ENCODE data around the gene KIF4A.

Gene KIF4A

DNA sequence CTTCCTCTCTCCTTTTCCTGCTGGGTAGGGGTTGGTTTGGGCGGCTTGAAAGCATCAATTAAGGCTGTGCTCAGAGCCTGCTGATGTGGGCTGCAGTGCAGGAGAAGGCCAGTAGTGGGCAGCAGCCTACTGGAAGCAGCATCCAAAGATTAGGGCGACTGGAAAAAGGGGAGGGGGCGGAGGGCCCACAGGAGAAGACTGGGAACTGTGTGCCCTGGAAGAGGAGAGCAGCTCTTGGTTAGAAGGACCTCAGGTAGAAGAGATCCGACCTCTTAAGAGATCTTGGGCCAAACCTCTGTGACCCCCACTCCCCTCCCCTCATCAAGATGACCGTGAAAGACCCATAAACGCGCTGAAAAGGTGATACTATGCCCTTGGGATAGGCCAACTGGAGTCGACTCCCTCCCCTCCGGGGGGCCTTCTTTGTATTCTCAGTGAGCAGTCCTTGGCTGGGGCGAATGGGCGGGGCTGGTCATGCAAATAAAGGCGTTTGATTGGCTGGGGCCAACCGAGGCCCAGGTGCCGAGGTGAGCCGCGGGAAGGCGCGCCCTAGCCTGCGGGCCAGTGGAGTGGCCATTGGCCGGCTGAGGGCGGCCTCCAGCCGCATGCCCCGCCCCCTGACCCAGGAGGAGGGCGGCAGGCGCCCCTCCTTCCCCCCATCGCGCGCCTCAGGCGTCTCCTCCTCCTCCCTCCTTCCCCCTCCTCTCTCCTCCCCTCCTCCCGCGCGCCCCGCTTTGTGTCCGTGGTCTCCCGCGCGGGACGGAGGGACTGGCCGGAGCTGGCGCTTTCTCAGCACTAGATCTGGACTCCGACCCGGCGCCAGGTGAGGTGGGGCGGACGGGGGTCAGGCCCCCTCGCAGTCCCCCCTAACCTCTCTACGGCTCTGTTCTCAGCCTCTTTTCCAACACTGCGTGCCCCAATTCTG is 164.8 kb downstream of the KIF4A start:
- TF ChIP-seq, protein P1, sequence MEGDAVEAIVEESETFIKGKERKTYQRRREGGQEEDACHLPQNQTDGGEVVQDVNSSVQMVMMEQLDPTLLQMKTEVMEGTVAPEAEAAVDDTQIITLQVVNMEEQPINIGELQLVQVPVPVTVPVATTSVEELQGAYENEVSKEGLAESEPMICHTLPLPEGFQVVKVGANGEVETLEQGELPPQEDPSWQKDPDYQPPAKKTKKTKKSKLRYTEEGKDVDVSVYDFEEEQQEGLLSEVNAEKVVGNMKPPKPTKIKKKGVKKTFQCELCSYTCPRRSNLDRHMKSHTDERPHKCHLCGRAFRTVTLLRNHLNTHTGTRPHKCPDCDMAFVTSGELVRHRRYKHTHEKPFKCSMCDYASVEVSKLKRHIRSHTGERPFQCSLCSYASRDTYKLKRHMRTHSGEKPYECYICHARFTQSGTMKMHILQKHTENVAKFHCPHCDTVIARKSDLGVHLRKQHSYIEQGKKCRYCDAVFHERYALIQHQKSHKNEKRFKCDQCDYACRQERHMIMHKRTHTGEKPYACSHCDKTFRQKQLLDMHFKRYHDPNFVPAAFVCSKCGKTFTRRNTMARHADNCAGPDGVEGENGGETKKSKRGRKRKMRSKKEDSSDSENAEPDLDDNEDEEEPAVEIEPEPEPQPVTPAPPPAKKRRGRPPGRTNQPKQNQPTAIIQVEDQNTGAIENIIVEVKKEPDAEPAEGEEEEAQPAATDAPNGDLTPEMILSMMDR (IDR thresholded peaks at IDR 0.05) = peak; percentile 78
- TF ChIP-seq ZFX (IDR thresholded peaks at IDR 0.05; ENCODE audit: borderline replicate concordance) = no peak
- H3K27ac ChIP-seq = peak overlapping the region; percentile 82

DNA sequence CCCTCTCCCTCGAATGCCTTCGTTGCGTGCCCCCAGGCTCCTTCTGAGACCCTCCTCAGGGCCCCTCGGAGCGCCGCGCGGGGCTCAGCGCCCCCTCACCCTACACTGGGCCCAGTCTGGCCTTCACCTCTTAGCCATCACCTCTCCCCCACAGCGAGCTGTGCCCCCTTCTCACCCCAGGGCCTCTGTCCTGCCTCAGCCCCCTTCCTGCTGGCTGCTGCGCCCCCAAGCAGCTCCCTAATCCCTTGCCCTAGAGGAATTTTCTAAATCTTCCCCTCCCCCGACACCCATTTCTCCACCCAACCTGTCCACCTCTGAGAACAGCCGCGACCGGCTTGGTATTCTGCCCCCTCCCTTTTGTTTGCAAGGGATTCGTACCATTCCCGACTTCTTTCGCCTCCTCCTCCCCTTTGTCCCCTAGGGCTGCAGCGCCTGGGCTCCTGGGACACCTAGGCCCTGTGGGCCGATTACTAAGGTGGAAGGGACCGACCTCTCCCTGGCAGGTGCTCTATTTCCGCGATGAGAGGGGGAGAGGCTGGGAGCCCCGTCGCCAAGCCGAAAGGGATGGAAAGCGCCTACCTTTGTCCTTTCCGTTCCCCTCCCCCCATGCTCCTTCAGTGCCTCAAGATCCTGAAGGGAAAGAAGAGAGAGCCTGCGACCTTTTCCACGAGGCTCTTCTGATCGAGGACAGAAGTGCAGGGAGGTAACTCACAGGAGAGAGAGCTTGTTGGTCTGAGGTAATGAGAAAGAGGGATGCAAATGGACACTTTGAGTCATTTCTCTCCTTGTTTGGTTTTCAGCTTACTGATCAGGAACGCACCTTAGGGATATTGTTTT is 165.7 kb downstream of the KIF4A start:
- H3K27ac ChIP-seq = peak overlapping the region; percentile 82
- TF ChIP-seq, protein P1 (IDR thresholded peaks at IDR 0.05) = no peak
- no peak for TF ChIP-seq ZFX (IDR thresholded peaks at IDR 0.05; ENCODE audit: borderline replicate concordance)

DNA sequence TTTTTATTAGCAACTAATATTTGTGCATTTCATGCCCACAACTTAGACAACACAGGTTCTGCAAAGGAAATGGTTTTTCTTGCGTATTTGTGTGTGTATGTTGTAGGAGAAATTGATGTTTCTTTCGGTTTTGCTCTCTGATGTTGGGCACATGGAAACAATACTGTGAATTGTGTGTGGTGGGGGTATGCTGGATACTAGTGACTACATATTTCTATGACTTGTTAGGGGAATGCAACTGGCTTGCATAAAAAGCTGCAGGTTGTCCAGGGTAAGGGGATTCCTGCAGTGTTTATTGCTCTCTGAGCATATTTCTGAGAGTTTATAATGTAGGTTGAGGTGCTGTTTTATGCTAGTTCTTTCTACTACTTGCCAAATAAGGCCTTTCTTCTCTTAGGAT is 166.4 kb downstream of the KIF4A start:
- peak overlapping the region; percentile 82 for H3K27ac ChIP-seq

DNA sequence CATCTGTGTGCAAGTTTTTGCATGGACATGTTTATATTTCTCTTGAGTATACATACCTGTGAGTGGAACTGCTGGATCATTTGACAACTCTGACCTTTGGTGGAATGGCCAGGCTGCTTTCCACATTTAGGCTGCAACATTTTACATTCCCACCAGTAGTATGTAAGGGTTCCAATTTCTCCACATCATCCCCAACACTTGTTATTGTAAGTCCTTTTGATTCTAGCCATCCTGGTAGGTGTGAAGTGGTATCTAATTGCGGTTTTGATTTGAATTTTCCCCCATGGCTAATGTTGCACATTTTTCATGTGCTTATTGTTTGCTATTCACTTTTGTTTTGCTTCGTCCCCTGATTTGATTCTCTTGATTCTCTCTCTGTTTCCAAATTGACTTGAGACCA is 171.1 kb downstream of the KIF4A start:
- no peak for TF ChIP-seq ZFX (IDR thresholded peaks at IDR 0.05; ENCODE audit: borderline replicate concordance)
- TF ChIP-seq, protein P1 (IDR thresholded peaks at IDR 0.05) = no peak
- H3K27ac ChIP-seq = no peak overlapping the region

More for the DNA sequence above, 166.4 kb downstream of the KIF4A start:
- no peak for TF ChIP-seq ZFX (IDR thresholded peaks at IDR 0.05; ENCODE audit: borderline replicate concordance)
- TF ChIP-seq, protein P1 (IDR thresholded peaks at IDR 0.05) = no peak

DNA sequence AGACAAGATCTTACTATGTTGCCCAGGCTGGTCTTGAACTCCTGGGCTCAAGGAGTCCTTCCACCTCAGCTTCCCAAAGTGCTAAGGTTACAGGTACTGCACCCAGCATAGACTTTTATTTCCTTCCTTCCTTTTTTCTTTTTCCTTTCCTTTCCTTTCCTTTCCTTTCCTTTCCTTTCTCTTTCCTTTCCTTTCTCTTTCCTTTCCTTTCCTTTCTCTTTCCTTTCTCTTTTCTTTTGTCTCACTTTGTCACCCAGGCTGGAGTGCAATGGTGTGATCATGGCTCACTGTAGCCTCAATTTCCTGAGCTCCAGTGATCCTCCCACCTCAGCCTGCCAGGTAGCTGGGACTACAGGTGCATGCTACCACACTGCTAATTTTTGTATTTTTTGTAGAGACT is 174.1 kb downstream of the KIF4A start:
- H3K27ac ChIP-seq = no peak overlapping the region
- TF ChIP-seq ZFX (IDR thresholded peaks at IDR 0.05; ENCODE audit: borderline replicate concordance) = no peak
- TF ChIP-seq, protein P1 (IDR thresholded peaks at IDR 0.05) = no peak

DNA sequence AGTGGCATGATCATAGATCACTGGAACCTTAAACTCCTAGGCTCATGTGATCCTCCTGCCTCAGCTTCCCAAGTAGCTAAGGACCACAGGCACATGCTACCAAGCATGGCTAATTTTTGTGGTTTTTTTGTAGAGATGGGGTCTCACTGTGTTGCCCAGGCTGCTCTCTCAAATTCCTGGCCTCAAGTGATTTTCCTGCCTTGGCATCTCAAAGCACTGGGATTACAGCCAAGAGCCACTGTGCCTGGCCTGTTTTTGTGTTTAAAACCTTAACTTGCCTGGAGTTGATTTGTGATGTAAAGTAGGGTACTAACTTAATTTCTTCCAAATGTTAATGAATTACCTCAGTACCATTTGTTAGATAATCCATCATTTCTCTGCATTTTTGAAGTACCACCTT is 177.1 kb downstream of the KIF4A start:
- H3K27ac ChIP-seq = no peak overlapping the region
- TF ChIP-seq, protein P1 (IDR thresholded peaks at IDR 0.05) = no peak
- no peak for TF ChIP-seq ZFX (IDR thresholded peaks at IDR 0.05; ENCODE audit: borderline replicate concordance)

Data from 22Rv1 (cell line).